C1 segment of cervical spinal cord (tissue), 14 donors: Measurements from ENCODE around the gene UNC93B1.

ENCODE experiments used
- DNase-seq, 14 donors: peaks; one replicate each; lab custom pipeline; 2025; lab: John Stamatoyannopoulos, UW

The UNC93B1 gene

DNA sequence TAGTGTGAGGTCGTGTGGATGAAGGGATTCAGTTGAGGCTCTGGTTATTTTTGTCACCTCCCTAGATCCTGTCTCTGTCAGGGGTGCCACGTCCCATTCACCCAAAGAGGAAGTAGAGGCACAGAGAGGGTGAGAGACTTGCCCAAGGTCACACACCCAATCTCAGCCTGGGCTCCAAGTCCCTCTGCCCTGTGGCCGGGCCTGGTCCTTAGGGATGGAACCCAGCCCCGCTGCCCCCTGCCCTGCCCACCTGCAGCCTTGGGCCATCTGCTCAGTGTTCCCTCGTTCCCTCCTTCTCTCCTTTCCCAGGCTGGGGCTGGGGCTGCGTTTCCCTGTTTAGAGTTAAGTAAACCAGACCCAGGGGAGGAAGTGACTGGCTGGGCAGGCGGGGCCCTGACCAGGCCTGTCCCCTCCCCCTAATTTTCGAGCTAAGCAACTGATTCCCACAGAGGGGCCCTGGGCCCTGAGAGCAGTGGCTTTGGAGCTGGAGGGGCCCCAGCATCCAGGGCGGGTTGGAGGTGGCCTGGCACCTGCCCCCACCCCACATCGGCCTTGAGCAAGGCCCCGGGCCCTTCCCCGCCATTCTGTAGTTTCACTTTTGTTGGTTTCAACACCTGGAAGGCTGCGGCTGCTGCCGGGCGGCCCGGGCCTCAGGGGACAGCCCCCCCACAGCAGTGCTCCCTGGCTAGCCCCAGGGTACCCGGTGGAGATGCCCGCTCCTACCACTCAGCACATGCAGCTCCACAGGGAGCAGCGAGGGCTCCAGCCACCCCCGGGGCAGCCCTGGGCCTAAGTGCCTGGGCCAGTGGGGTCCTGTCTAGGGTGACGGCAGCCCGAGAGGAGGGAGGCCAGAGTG lies 36.4 kb upstream of the UNC93B1 start:
- peak in 4 of 14 donors; percentile 12 to 38 (median 27) for DNase-seq

DNA sequence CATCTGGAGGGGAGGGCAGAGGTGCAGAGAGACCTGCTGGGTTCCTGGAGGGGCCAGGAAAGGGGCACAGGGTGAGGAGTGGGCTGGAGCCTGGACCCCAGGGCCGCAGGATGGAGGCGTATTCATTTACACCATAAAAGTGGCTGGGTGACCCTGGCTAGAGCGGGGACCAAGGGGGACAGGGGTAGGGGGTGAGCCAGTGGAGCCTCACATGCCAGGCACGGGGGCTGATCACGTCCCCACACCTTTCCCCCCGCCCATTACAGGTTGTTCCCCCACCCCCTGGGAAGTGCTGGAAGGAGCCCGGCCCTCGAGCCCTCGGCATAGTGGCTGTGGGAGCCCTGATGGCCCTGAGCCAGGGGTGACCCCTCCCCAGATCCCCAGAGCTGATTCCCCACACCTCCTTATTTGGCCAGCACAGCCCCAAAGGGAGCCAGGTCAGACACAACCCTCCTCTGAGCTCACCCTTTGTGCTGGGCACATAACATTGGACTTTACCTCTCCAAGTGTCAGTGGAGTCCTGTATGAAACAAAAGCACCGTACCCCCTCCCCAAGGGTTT lies 35.7 kb upstream of the UNC93B1 start:
- no peak for DNase-seq

DNA sequence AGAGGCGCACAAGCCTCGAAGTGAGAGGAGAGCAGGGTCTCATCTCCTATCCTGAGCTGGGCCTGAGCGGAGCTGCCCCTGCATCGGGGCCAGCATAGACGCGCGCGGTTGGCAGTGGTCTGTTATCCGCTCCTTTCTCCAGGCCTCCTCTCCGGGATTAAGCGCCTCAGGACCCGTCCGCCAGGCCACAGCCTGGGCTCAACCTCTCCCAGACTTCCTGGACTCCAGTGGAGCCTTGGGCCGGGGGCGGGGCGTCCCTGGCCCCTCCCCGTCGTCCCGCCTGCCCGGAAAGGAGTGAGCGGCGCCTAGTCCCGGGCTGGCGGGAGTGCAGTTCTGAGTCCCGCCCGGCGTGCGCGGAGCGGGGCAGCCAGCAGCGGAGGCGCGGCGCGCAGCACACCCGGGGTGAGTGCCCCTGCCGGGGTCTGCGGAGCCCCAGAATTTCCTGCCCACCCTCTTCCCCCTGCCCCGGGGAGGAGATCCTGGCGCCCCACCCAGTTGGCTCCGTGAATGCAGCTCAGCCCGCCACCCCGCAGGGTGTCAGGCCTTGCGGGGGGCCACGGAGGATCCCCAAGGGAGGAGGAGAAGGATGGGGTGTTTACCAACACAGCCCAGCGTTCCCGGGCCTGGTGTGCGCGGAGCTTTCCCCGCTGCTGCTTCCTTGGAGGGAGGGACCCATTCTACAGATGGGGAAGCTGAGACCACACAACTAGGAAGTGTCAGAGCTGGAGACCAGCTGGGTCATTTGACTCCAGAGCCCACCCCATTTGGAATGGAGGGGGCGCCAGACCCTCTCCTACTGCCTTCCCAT lies 35.0 kb upstream of the UNC93B1 start, which contains the start of gene TCIRG1:
TSS of gene TCIRG1 (plus strand) at position 308 of the 808 bp plus-strand sequence. CDS start 2,247 bp downstream, outside the sequence.
- DNase-seq, result peak in 6 of 14 donors; percentile 11 to 62 (median 45)

DNA sequence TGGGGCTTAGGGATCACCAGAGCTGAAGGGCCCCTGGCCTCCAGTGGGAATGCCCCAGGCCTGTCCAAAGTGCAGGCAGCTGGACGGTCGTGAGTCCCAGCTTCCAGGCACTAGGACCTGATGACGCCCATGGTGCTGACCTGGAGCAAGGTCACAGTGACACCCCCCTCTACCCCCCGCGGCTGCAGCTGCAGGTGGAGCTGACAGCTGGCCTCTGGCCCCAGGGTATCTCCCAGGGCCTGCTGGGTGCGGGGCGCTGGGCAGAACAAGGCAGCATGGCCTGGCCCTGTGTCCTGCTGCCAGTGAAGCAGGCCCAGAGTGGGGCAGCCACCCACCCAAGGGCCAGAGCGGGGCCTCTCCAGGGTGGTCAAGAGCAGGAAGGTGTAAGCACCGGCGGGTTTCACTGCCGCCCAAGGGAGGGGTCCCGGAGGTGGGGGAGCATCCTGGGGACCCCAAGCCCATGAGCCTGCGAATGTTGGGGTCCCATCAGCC lies 34.4 kb upstream of the UNC93B1 start:
- no peak for DNase-seq

GRCh38 chr11:68037411-68038225 lies 33.7 kb upstream of the UNC93B1 start:
- peak in 1 of 14 donors; percentile 29 for DNase-seq

DNA sequence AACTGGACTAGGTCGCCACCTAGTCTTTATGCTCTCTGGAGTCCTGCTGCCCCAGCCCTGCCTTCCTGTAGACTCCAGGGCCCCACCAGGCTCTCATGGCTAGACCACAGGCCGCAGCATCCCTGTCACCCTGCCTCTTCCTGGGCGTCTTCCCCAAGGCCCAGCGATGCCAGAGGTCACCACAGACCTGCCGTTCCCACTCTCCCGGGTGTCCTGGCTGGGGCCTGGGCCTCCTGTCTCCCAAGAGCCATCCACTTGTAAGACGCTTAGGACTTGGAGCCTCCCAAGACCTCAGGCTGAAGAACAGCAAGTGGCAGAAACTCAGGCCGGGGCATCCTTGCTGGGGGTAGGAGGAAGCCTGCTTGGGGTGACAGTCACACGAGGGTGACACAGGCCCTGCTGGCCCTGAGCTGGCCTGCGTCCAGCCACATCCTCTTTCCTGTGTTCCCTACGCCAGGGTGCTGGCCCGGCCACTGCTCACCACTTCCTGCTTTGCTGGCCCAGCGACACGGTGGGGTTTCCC lies 32.9 kb upstream of the UNC93B1 start:
- peak in 6 of 14 donors; percentile 16 to 54 (median 26) for DNase-seq

DNA sequence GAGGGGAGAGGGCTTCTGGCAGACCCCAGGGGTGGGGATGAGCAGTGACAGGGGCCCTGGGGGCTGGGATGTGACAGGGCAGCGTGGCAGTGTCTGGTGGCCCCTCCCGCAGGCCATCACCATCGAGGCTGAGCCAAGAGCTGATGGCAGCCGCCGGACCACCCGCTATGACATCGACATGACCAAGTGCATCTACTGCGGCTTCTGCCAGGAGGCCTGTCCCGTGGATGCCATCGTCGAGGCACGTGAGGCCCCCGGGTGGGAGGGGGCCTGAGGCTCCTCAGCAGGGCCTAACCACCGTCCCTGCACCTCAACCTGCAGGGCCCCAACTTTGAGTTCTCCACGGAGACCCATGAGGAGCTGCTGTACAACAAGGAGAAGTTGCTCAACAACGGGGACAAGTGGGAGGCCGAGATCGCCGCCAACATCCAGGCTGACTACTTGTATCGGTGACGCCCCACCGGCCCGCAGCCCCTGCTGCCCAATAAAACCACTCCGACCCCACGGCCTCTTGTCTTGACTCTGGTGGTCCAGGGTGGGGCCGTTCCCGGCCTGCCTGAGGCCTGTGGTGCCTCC lies 32.3 kb upstream of the UNC93B1 start:
- DNase-seq, result no peak

DNA sequence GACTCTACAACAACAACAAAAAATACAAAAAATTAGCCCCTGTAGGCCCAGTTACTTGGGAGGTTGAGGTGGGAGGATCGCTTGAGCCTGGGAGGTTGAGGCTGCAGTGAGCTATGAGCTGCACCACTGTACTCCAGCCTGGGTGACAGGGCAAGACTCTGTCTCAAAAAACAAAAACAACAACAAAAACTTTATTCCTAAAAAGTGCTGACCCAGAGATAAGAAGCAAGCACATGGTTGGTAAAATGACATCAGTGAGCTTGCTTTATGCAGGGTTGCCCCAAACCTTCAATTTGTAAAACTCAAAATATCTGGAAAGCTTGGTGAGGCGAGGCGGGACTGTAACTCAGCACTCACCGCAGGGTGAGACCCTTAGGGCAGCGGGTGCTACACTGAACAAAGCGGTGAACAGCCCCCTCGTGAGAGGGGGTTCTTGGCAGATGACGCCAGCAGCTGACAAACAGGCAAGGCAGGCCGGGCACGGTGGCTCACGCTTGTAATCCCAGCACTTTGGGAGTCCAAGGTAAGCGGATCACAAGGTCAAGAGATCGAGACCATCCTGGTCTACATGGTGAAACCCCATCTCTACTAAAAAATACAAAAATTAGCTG lies 31.5 kb upstream of the UNC93B1 start:
- no peak for DNase-seq

- peak in 1 of 14 donors; percentile 15 for DNase-seq
Measured at GRCh38 chr11:68033708-68034045, 29.8 kb upstream of the UNC93B1 start.

DNA sequence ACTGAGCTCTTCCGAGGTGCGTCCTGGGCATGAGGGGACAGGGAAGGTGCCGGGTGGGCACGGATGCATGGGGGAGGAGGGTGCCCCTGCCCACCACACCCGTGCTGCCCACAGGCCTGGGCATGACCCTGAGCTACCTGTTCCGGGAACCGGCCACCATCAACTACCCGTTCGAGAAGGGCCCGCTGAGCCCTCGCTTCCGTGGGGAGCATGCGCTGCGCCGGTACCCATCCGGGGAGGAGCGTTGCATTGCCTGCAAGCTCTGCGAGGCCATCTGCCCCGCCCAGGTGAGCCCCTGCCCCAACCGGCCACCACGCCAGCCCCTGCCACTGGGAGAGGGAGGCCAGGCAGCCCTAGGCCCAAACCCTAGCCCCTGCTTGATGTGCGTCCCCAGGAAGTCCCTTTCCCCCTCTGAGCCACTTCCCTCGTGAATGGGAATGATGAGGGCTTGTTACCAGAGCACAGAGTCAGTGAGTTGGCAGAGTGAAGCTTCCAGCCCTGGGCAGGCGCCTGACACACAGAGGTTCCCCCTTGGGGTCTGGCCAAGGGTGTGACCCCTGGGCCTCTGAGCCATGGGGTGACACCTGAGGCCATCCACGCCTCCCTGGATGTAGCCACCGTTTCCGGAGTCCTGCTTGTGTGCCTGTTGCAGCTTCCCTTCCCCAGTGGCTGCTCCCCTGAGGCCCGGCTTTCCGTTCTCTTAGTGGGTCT lies 29.3 kb upstream of the UNC93B1 start:
- no peak for DNase-seq

GRCh38 chr11:68032003-68032402 lies 28.1 kb upstream of the UNC93B1 start:
- no peak for DNase-seq

- DNase-seq, result no peak
Measured at GRCh38 chr11:68031144-68031464, 27.2 kb upstream of the UNC93B1 start.

- peak; percentile 68 to 99 (median 96) for DNase-seq
Measured at GRCh38 chr11:68030318-68031143, 26.6 kb upstream of the UNC93B1 start, which contains the start of gene NDUFS8. Gene NDUFS8, plus strand, starts transcription at chr11:68030681. Its CDS starts 1,471 bp downstream, at chr11:68032152.

- DNase-seq, result no peak
Measured at GRCh38 chr11:68028802-68029545, 25.1 kb upstream of the UNC93B1 start.

DNA sequence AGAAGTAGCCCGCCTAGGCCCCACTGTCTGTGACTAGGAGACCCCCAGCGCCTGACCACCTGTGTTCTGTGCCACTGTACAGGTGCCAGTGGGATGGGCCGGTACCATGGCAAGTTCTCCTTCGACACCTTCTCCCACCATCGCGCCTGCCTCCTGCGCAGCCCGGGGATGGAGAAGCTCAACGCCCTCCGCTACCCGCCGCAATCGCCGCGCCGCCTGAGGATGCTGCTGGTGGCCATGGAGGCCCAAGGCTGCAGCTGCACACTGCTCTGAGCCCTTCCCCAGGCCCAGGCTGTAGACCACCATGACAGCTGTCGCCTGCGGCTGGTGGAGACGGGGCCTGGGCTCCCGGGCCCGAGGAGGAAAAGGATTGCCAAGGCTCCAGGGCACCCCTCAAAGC lies 23.8 kb upstream of the UNC93B1 start:
- DNase-seq, result no peak

DNA sequence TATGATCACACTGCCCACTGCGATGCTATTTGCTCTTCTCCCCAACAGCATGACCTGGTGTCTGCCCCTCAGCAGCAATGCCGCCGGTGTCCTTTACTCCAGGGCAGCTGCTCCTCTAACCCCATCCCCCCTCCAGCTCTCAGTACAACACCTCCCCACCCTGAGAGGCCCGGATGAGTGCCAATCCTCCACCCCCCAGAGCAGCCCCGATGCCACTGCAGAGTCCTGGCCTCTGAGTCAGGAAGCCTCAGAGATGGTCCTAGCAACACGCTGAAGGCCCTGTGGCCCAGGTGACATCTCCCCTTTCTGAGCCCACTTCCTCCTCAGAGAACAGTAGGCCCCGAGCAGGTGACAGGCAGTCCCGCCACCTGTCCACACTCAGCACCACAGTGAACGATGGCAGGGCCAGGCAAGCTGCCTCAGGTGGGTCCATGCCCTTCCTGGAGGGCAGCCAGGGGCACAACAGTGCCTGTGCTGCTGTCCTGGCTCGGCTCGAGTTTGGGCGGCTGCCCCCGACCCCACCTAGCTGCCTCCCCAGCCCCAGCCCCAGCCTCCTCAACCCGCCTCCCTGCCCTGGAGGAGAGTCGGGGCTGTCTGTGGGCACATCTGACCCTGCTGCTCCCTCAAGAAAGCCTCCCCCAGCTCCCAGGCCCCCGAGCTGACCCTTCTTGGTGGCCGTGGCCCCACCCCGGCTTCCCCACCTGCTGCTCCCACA lies 22.7 kb upstream of the UNC93B1 start:
- no peak for DNase-seq

GRCh38 chr11:68025047-68025446 lies 21.1 kb upstream of the UNC93B1 start:
- DNase-seq, result no peak
